Stimulated activated CD8-positive, alpha-beta memory T cell treated with anti-CD3 and anti-CD28 coated beads, Interleukin-4, amount 100 ng/mL, for 4 hours (primary cell): ENCODE data around the gene TCIRG1.
"Not testable (repeated sequence)": the region's sequence is repeated elsewhere in the genome, so short reads cannot be mapped to it uniquely, and the experiment has no call there.

Experiments
- DNase-seq, 2 donors: peaks; one replicate each; pipeline ENCODE4 v3.0.0-alpha.2; 2020; ENCODE audit warnings: low read depth in 2 of 2, low spot score in 1 of 2

The TCIRG1 gene

GRCh38 chr11:68038718-68039525 is at the start of gene TCIRG1:
TCIRG1 (plus strand) TSS chr11:68039025; CDS start chr11:68041272, 2,247 bp downstream.
- peak in 1 of 2 donors; percentile 38 for DNase-seq

- not testable (repeated sequence) for DNase-seq
Measured at GRCh38 chr11:67990546-67991346, 48.1 kb upstream of the TCIRG1 start.

GRCh38 chr11:67991347-67992121 is 47.3 kb upstream of the TCIRG1 start:
- not testable (repeated sequence) for DNase-seq

- DNase-seq = not testable (repeated sequence)
Measured at GRCh38 chr11:67993821-67994220, 45.0 kb upstream of the TCIRG1 start.

DNA sequence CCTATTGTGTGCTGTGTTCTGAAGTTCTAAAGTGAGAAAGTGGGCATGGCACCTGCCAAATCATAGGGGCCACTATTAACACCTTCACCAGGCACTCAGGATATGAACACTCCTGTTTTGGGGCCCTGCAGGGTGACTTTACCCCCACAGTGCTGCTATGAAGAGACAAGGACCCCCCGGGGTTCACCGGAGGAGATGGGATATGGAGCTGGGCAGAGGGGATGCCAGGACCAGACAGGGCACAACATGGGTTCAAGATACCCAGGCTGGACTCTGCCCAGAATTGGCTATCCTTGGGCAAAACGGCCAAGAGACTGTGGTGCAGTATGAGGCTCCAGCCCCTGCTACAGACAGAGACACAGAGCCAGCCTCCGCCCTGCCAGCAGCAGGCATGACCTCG is 44.4 kb upstream of the TCIRG1 start:
- not testable (repeated sequence) for DNase-seq

DNA sequence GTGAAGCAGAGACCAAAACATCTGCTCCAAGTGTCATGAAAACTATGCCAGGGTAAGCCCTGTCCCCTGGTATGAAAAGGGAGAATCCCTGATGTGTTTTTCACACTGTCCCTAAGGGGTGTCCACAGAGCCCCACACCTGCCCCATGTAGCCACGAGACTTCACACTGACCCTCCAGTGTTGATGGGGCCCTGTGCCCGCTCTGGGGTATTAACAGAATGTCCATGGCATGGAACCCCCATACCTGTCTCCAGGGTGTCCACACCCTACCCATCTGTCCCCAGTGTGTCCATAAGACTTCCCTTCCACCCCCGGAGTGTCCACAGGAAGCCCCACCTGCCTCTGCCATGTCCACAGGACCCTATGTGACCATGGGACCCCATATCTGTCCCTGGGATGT is 43.7 kb upstream of the TCIRG1 start:
- not testable (repeated sequence) for DNase-seq

GRCh38 chr11:67995579-67995978 is 43.2 kb upstream of the TCIRG1 start:
- not testable (repeated sequence) for DNase-seq

GRCh38 chr11:67996051-67996450 is 42.8 kb upstream of the TCIRG1 start:
- no peak for DNase-seq

GRCh38 chr11:67996622-67997474 is 42.0 kb upstream of the TCIRG1 start:
- no peak for DNase-seq

DNA sequence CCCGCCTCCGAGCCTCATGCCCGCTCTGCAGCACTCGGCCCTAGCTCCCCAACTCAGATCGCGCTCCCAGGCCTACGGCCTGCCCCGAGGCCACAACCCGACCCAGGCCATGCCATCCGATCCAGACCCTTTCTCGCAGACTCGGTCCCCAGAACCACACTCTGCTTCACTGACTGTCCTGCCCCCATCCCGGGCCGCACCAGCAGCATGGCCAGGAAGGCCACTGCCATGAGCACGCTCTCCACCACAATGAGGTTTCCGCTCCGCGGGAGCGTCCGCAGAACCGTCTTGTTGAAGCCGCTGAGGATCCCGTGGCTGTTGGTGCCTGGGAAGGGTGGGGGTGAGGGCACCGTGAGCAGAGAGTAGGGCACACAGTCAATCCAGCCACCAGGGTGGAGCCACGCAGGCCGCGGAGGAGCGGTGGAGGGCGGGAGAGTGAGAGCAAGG is 41.3 kb upstream of the TCIRG1 start:
- DNase-seq = no peak

GRCh38 chr11:67998150-67999045 is 40.4 kb upstream of the TCIRG1 start:
- DNase-seq = no peak

GRCh38 chr11:67999201-67999629 is 39.6 kb upstream of the TCIRG1 start:
- DNase-seq = no peak

DNA sequence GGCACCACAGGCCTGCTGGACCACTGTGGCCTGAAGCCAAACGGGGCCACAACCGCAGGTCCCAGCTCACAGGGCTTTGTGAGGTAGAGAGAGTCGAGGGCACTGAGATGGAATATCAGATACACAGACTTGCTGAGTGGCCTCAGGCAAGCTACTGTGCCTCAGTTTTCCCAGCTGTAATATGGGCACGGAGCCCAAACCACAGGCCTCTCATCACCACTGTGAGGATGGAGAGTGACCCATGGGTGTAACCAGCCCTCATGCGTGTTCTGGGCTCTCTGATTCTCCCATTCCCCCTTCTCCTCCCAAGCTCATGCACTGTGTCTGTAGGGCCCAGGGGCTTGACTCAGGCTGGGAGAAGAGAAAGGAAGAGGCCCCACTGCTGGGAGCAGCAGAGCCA is 39.1 kb upstream of the TCIRG1 start:
- no peak for DNase-seq

DNA sequence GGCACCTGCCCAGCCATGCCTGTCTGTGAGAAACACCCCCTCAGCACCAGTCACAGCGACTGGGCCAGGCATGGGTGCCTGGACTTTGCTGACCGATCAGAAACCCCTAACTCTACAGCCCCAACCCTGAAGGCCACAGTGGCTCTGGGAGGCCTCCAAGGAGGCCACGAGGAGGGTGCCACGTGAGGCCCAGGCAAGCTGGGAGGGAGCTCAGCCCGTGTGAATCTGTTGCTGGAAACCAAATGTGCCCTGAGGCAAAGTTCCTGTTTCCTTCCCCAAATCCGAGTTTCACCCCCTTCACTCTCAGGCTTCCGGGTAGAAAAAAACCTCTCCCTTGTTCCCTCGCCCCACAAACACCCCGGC is 36.3 kb upstream of the TCIRG1 start:
- DNase-seq = no peak

DNA sequence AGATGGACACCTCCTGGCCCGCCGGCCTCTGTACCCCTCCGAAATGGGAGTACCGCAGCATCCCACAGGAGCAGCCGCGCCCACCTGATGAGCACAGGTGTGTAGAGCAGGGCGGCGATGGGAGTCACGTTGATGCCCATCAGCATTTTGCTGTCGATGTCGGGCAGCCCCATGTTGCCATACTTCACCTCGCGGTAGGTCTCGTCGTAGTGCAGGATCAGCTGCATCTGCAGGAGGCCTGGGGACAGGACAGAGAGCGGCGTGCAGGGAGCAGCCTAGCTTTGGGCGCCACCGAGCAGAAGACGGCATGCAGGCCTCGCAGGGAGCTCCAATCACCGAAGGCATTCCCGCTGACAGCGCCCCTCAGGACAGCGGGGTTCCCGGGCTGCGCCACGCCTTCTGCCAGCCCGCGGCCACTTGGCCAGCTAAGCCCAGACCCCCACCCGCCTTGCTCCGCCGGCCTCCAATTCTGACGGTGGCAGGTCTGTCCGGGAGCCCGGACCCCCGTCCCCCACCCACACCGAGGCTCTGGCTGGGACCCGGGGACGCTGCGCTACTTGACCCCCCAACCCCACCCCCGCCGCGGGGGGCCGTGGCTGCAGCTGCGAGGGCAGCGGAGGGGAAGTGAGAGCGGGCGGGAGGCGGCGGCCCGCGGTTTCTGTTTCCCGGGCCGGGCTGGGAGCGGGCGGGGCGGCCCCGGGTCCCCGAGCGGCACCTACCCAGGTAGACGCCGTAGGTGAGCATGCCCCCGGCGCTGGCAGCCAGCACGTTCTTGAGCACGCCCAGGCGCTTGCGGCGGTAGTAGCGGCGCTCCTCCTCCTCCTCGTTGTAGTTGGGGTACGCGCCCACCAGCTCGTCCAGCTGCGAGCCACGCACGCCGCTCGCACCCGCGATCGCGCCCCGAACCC is 35.6 kb upstream of the TCIRG1 start:
- DNase-seq = peak in 1 of 2 donors; percentile 25

- DNase-seq = peak; percentile 31 to 61
Measured at GRCh38 chr11:68003846-68004550, 34.8 kb upstream of the TCIRG1 start, which contains the start of gene UNC93B1. UNC93B1 (minus strand) TSS chr11:68004097; CDS start chr11:68004043, 54 bp downstream.

DNA sequence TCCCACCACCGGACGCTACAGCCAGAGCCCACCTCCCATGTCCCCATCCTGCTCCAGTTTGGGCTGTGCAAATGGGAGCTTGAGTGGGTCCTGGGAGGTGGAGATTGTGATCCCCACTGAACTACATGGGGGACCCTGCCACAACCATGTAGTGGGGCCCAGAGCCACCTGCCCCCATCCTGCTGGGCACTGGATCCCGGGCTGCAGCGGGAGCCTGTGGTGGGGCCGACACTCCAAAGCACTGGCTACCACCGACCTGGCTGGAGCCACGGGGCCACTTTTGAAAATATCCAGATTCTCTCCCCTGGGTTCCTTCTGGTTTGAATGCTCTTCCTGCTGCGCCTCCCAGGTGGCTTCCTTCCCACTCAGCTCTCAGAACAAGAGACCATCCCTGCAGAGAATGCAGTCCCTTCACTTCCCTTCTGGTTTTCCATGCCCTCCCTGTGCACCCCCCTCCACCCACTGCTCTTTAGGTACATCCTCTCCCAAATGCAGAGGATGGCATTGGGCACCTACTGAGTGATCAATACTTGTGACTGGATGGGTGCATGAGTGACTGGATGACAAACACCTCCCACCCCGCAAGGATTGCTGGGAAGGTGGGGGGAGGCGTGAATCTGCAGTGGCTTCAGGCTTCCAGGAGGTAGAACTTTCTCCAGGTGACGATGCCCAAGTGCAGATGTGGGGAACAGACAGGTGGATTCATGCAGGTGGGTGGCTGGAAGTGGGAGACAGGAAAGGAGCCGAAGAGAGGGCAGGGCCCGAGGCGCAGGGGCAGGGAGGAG is 34.1 kb upstream of the TCIRG1 start:
- no peak for DNase-seq
